Neural cell (in vitro differentiated cells): Measurements from ENCODE around the gene RAB6D. TPM values are rescaled to one million over a fixed set of nuclear protein-coding genes. Genes with fewer than 3 reads are reported as not detected.
"Not testable (repeated sequence)": the region's sequence is repeated elsewhere in the genome, so short reads cannot be mapped to it uniquely, and the experiment has no call there.

Experiments used
- H2AFZ ChIP-seq: fragments of 200-600, 300-800 bp; sonication (generic), shearing (Covaris generic); 2 replicates; pipeline ENCODE4 v1.6.0; 2014; ENCODE audit warnings: low read depth, mild to moderate bottlenecking, antibody characterized with exemption, low read length, moderate library complexity
- H3F3A ChIP-seq: fragments of 200-600 bp; shearing (Covaris generic); 2 replicates; pipeline ENCODE4 v1.6.1; 2016; ENCODE audit warnings: mild to moderate bottlenecking, moderate library complexity, mixed read lengths, antibody characterized with exemption, low read length; ENCODE audit not compliant: insufficient read depth, poor library complexity, severe bottlenecking
- H3K27ac ChIP-seq: fragments of 200-600, 300-800 bp; sonication (generic), shearing (Covaris generic); 2 replicates; pipeline ENCODE4 v1.5.1; 2014; ENCODE audit warnings: mild to moderate bottlenecking, low read length, moderate library complexity
- H3K27me3 ChIP-seq: fragments of 300-800, 200-600 bp; sonication (generic), shearing (Covaris generic); 2 replicates; pipeline ENCODE4 v1.6.0; 2014; ENCODE audit warnings: mild to moderate bottlenecking, low read depth, low read length, moderate library complexity; ENCODE audit not compliant: insufficient read depth
- H3K36me3 ChIP-seq: fragments of 300-800, 200-600 bp; sonication (generic), shearing (Covaris generic); 2 replicates; pipeline ENCODE4 v1.5.1; 2014; ENCODE audit warnings: mild to moderate bottlenecking, antibody characterized with exemption, low read length, moderate library complexity; ENCODE audit not compliant: insufficient read depth
- H3K4me2 ChIP-seq: fragments of 300-800, 200-600 bp; sonication (generic), shearing (Covaris generic); 2 replicates; pipeline ENCODE4 v1.6.0; 2014; ENCODE audit warnings: mild to moderate bottlenecking, low read length
- H3K4me3 ChIP-seq: fragments of 300-800, 200-600 bp; sonication (generic), shearing (Covaris generic); 2 replicates; pipeline ENCODE4 v1.5.1; 2014; ENCODE audit warnings: mild to moderate bottlenecking, low read length, moderate library complexity
- H3K79me2 ChIP-seq: fragments of 200-600 bp; shearing (Covaris generic); replicated peaks from 2 replicates; pipeline ENCODE4 v1.6.0; 2014; ENCODE audit warnings: mild to moderate bottlenecking, low read length, moderate library complexity; ENCODE audit not compliant: insufficient read depth
- H3K9ac ChIP-seq: fragments of 300-800, 200-600 bp; sonication (generic), shearing (Covaris generic); 2 replicates; pipeline ENCODE4 v1.6.1; 2016; ENCODE audit warnings: mild to moderate bottlenecking, low read length, mixed read lengths
- H3K9me2 ChIP-seq: fragments of 200-600 bp; shearing (Covaris generic); 2 replicates; pipeline ENCODE4 v1.6.1; 2016; ENCODE audit warnings: mild to moderate bottlenecking, low read length, mixed read lengths; ENCODE audit not compliant: insufficient read depth
- H3K9me3 ChIP-seq: fragments of 200-600, 300-800 bp; sonication (generic), shearing (Covaris generic); 2 replicates; pipeline ENCODE4 v1.6.1; 2016; ENCODE audit warnings: mild to moderate bottlenecking, mixed run types, low read length, moderate library complexity, mixed read lengths
- H4K20me1 ChIP-seq: fragments of 200-600 bp; shearing (Covaris generic); 2 replicates; pipeline ENCODE4 v1.6.1; 2016; ENCODE audit warnings: mild to moderate bottlenecking, mixed run types; ENCODE audit not compliant: insufficient read depth
- EP300 ChIP-seq: fragments of 450-650 bp; conservative IDR thresholded peaks from 2 replicates; pipeline ENCODE4 v1.6.1; 2014; ENCODE audit warnings: antibody characterized with exemption, mild to moderate bottlenecking, moderate library complexity; ENCODE audit not compliant: poor library complexity, severe bottlenecking
- EZH2 ChIP-seq: fragments of 200-600, 300-800 bp; shearing (Covaris generic), sonication (generic); IDR thresholded peaks from 2 replicates; pipeline ENCODE4 v1.6.1; 2014; ENCODE audit warnings: antibody characterized with exemption, low read length, borderline replicate concordance, mild to moderate bottlenecking; ENCODE audit not compliant: insufficient read depth, poor library complexity, severe bottlenecking
- MXI1 ChIP-seq: fragments of 450-650 bp; conservative IDR thresholded peaks from 2 replicates; pipeline ENCODE4 v1.6.1; 2014; ENCODE audit warnings: antibody characterized with exemption, mild to moderate bottlenecking; ENCODE audit not compliant: poor library complexity, severe bottlenecking
- POLR2AphosphoS5 ChIP-seq: IDR thresholded peaks from 2 replicates; pipeline ENCODE4 v1.6.1; 2012
- RAD21 ChIP-seq: fragments of 450-650 bp; conservative IDR thresholded peaks from 2 replicates; pipeline ENCODE4 v1.6.1; 2014; ENCODE audit warnings: antibody characterized with exemption, mild to moderate bottlenecking, moderate library complexity
- SMC3 ChIP-seq: fragments of 450-650 bp; conservative IDR thresholded peaks from 2 replicates; pipeline ENCODE4 v1.6.1; 2014; ENCODE audit warnings: antibody characterized with exemption, mild to moderate bottlenecking, moderate library complexity; ENCODE audit not compliant: poor library complexity
- TAF1 ChIP-seq: IDR thresholded peaks from 2 replicates; pipeline ENCODE4 v1.6.1; 2012; ENCODE audit warnings: low read depth
- polyA plus RNA-seq: library from polyadenylated mRNA; depleted of rRNA; stranded (reverse); fragments of >200 nt; gene quantifications from 2 replicates; pipeline ENCODE4 v1.2.3, GENCODE V29; 2014
- TF ChIP-seq, protein P1 (sequence below): fragments of 450-650 bp; IDR thresholded peaks from 2 replicates; pipeline ENCODE4 v1.5.1; 2014; ENCODE audit warnings: antibody characterized with exemption, mild to moderate bottlenecking, moderate library complexity; ENCODE audit not compliant: poor library complexity, severe bottlenecking
- TF ChIP-seq, protein P2 (sequence below): IDR thresholded peaks from 2 replicates; pipeline ENCODE4 v1.6.1; 2012; ENCODE audit warnings: borderline replicate concordance

RAB6D gene
- polyA plus RNA-seq, 1 donor from 2014 or later: 0.63 TPM

DNA sequence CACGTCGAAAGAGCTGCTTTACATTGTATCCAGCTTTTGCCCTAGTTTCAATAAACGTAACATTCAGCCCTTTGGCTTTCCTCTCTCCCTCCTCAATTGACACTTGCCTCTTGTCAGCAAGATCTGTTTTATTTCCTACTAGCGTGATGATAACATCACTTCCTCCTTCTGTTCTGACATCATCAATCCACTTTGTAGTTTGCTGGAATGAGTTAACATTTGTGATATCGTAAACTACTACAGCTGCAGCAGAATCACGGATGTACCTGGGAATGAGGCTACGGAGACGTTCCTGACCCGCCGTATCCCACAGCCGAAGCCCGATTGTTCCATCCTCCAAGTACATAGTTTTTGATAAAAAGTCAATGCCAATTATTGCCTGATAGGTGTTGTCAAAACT, 755 bp downstream of the RAB6D start:
- H2AFZ ChIP-seq, H3K4me2 ChIP-seq, H3K9me3 ChIP-seq, H3F3A ChIP-seq, H3K9ac ChIP-seq, H3K36me3 ChIP-seq, H3K79me2 ChIP-seq, H4K20me1 ChIP-seq, H3K9me2 ChIP-seq: not testable (repeated sequence)
- peak overlapping the region; percentile 42 for H3K27ac ChIP-seq
- TF ChIP-seq POLR2AphosphoS5: peak; percentile 46
- peaks cover 22% of the 10 kb centered on the region for H3K27me3 ChIP-seq
- peak overlapping the region; percentile 54 for H3K4me3 ChIP-seq

DNA sequence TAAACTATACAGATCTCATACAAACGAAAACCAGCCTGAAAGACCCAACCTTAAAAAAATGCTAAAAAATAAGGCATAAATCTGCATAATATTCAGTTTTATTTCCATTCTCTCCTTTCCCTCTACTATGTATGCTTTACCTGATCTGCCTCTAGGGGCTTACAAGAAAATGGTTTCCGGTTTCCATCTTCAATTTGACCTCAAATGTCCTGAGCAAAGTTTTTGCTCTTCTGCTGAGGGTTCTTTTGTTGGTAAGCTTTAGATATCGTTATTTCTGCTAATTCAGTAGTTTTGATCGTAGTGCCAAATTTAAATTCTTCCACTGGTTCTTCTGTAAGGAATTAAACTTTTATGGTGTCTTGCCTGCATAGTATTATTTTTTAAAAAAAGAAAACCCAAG, 2.2 kb downstream of the RAB6D start:
- H3K9me2 ChIP-seq, H3K4me2 ChIP-seq, H3K9me3 ChIP-seq, H3K27ac ChIP-seq, H2AFZ ChIP-seq, H3K9ac ChIP-seq, H4K20me1 ChIP-seq, H3F3A ChIP-seq, H3K36me3 ChIP-seq, H3K79me2 ChIP-seq, H3K4me3 ChIP-seq: not testable (repeated sequence)
- TF ChIP-seq, protein P1, sequence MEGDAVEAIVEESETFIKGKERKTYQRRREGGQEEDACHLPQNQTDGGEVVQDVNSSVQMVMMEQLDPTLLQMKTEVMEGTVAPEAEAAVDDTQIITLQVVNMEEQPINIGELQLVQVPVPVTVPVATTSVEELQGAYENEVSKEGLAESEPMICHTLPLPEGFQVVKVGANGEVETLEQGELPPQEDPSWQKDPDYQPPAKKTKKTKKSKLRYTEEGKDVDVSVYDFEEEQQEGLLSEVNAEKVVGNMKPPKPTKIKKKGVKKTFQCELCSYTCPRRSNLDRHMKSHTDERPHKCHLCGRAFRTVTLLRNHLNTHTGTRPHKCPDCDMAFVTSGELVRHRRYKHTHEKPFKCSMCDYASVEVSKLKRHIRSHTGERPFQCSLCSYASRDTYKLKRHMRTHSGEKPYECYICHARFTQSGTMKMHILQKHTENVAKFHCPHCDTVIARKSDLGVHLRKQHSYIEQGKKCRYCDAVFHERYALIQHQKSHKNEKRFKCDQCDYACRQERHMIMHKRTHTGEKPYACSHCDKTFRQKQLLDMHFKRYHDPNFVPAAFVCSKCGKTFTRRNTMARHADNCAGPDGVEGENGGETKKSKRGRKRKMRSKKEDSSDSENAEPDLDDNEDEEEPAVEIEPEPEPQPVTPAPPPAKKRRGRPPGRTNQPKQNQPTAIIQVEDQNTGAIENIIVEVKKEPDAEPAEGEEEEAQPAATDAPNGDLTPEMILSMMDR: peak; percentile 23
- H3K27me3 ChIP-seq: peaks cover 22% of the 10 kb centered on the region

DNA sequence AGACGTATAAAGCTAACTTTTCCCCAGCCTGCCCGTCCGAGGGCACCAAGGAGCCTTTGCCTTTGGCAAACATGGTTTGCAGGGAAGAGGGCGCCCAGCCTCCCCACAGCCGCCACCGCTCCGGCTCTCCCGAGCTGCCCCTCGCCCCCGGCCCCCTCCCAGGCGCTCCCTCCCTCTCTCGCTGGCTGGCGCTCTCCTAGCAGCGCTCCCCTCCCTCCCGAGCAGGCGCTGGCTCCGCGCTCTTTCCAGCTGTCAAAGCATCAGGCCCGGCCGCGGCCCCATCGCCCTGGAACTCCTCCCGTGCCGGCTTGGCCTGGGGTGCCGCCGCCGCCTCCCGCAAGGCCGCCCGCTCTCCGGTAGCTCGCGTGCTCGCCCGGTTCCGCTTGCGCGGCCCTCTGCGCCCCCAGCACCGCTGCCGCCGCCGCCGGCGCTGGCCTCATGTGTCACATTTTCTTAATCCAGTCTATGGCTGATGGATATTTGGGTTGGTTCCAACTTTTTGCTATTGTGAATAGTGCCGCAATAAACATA, 10.7 kb downstream of the RAB6D start:
- not testable (repeated sequence) for H3K9ac ChIP-seq, H3K9me3 ChIP-seq, H3K9me2 ChIP-seq, H3K79me2 ChIP-seq, H2AFZ ChIP-seq, H3K27ac ChIP-seq, H3K4me2 ChIP-seq, H3F3A ChIP-seq, H3K36me3 ChIP-seq, H4K20me1 ChIP-seq, H3K4me3 ChIP-seq, H3K27me3 ChIP-seq

DNA sequence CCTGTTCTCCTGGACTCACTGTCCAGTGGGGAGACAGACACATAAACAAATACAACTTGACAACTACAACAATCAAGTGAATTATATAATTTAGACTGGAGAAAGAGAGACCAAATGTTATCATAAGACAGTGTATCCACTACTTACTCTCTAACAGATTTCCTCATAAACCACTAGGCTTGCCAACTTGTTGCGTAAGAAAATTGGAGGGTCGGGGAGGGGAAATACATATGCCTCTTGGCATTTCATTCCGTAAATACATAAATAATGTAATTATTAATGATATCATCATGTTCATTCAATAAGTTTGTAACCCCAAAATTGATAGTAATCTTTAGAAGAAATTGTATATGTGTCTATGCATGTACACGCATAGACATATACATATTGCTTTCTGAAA, 14.9 kb downstream of the RAB6D start:
- Histone ChIP-seq H3K9me3 (no peaks in the 10 kb centered on the region), H3K27ac (no peak overlapping the region), H3K9me2 (no peaks in the 10 kb centered on the region), H3K36me3 (no peaks in the 10 kb centered on the region), H3K79me2 (no peaks in the 10 kb centered on the region), H3F3A (no peaks in the 10 kb centered on the region), H3K4me2 (no peak overlapping the region), H3K9ac (no peak overlapping the region), H3K4me3 (no peak overlapping the region), H4K20me1 (no peaks in the 10 kb centered on the region), H2AFZ (no peak overlapping the region), H3K27me3 (no peaks in the 10 kb centered on the region)
- TF ChIP-seq, protein P2, sequence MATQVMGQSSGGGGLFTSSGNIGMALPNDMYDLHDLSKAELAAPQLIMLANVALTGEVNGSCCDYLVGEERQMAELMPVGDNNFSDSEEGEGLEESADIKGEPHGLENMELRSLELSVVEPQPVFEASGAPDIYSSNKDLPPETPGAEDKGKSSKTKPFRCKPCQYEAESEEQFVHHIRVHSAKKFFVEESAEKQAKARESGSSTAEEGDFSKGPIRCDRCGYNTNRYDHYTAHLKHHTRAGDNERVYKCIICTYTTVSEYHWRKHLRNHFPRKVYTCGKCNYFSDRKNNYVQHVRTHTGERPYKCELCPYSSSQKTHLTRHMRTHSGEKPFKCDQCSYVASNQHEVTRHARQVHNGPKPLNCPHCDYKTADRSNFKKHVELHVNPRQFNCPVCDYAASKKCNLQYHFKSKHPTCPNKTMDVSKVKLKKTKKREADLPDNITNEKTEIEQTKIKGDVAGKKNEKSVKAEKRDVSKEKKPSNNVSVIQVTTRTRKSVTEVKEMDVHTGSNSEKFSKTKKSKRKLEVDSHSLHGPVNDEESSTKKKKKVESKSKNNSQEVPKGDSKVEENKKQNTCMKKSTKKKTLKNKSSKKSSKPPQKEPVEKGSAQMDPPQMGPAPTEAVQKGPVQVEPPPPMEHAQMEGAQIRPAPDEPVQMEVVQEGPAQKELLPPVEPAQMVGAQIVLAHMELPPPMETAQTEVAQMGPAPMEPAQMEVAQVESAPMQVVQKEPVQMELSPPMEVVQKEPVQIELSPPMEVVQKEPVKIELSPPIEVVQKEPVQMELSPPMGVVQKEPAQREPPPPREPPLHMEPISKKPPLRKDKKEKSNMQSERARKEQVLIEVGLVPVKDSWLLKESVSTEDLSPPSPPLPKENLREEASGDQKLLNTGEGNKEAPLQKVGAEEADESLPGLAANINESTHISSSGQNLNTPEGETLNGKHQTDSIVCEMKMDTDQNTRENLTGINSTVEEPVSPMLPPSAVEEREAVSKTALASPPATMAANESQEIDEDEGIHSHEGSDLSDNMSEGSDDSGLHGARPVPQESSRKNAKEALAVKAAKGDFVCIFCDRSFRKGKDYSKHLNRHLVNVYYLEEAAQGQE: no peak
- TF ChIP-seq MXI1 (no peak), RAD21 (no peak), POLR2AphosphoS5 (no peak), SMC3 (no peak), TAF1 (no peak), EP300 (no peak), EZH2 (no peak)
- TF ChIP-seq, protein P1: no peak
